ENCODE measurements around the gene BTN3A1.

DNA sequence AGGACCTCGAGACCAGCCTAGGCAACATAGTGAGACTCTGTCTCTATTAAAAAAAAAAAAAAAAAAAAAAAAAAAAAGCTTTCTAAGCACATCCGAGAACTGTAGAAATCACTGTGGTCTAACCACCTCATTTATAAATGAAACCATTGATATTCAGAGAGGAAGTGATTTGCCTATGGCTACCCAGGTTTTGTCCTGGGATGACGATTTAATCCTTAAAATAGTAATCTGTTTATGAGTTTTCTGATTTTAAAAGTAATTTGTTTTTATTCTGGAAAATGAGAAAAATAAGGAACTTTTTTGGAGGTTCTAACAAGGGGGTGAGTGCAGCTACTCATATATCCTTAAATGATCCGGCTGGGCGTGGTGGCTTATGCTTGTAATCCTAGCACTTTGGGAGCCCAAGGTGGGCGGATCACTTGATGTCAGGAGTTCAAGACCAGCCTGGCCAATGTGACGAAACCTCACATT is 43.5 kb upstream of the BTN3A1 start:
- TF ChIP-seq, protein P1, sequence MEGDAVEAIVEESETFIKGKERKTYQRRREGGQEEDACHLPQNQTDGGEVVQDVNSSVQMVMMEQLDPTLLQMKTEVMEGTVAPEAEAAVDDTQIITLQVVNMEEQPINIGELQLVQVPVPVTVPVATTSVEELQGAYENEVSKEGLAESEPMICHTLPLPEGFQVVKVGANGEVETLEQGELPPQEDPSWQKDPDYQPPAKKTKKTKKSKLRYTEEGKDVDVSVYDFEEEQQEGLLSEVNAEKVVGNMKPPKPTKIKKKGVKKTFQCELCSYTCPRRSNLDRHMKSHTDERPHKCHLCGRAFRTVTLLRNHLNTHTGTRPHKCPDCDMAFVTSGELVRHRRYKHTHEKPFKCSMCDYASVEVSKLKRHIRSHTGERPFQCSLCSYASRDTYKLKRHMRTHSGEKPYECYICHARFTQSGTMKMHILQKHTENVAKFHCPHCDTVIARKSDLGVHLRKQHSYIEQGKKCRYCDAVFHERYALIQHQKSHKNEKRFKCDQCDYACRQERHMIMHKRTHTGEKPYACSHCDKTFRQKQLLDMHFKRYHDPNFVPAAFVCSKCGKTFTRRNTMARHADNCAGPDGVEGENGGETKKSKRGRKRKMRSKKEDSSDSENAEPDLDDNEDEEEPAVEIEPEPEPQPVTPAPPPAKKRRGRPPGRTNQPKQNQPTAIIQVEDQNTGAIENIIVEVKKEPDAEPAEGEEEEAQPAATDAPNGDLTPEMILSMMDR (IDR thresholded peaks at IDR 0.05; ENCODE audit: insufficient read depth, low read length), result no peak
- TF ChIP-seq, protein P2, sequence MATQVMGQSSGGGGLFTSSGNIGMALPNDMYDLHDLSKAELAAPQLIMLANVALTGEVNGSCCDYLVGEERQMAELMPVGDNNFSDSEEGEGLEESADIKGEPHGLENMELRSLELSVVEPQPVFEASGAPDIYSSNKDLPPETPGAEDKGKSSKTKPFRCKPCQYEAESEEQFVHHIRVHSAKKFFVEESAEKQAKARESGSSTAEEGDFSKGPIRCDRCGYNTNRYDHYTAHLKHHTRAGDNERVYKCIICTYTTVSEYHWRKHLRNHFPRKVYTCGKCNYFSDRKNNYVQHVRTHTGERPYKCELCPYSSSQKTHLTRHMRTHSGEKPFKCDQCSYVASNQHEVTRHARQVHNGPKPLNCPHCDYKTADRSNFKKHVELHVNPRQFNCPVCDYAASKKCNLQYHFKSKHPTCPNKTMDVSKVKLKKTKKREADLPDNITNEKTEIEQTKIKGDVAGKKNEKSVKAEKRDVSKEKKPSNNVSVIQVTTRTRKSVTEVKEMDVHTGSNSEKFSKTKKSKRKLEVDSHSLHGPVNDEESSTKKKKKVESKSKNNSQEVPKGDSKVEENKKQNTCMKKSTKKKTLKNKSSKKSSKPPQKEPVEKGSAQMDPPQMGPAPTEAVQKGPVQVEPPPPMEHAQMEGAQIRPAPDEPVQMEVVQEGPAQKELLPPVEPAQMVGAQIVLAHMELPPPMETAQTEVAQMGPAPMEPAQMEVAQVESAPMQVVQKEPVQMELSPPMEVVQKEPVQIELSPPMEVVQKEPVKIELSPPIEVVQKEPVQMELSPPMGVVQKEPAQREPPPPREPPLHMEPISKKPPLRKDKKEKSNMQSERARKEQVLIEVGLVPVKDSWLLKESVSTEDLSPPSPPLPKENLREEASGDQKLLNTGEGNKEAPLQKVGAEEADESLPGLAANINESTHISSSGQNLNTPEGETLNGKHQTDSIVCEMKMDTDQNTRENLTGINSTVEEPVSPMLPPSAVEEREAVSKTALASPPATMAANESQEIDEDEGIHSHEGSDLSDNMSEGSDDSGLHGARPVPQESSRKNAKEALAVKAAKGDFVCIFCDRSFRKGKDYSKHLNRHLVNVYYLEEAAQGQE (IDR thresholded peaks at IDR 0.05; ENCODE audit: insufficient replicate concordance, low read depth), result no peak
- no peak for TF ChIP-seq GABPA (IDR thresholded peaks at IDR 0.05; ENCODE audit: low read depth)
- TF ChIP-seq POLR2AphosphoS5 (IDR thresholded peaks at IDR 0.05; ENCODE audit: low read depth), result no peak
- TF ChIP-seq SPI1 (IDR thresholded peaks at IDR 0.05; ENCODE audit: borderline replicate concordance, low read depth), result no peak
